Breast epithelium (tissue), 3 donors: ENCODE data around the gene FBXL19.

Experiments used
- POLR2AphosphoS5 ChIP-seq, 3 donors: sonication (generic); formaldehyde crosslinking; IDR thresholded peaks; one replicate each; pipeline ENCODE4 v1.6.1; 2017; ENCODE audit warnings: antibody characterized with exemption in 3 of 3
- TF ChIP-seq, protein P1 (sequence below), 3 donors: fragments of 450-650 bp; IDR thresholded peaks; one replicate each; pipeline ENCODE4 v1.5.1; 2016 to 2017; ENCODE audit warnings: antibody characterized with exemption in 3 of 3, mild to moderate bottlenecking in 3 of 3, moderate library complexity in 3 of 3

DNA sequence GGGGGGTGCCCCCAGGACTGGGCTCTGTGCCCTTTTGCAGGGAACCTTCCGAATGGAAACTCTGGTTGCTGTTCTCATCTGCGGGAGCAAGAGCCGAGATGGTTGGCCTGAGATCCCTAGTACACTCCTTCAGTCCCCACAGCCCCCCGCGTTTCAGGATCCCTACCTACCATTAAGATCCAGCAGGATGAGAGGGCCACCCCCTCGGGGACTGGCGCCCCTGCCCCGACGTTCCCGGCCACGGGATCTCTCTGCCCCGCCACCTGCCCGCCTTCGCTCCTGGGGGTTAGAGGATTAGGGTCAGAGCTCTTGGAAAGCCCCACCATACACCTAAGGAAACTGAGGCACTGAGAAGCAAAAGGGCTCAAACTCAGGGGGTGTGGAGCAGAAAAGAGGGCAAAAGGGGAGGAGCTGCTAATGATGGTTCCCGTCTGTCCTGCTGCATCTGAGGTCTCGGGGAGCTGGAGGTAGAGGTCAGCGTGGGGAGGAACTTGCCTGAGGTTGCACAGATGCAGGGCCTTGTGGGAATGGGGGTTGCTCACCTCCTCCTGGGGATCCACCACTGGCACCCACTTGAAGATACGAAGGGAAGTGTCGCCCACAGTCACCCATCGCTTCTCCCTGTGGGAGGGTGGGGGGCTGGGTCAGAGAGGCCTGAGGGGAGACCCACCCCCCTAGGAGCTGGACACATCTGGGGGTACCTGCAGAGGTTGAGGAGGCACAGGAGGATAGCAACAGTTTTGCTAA lies 30.5 kb upstream of the FBXL19 start:
- TF ChIP-seq, protein P1, sequence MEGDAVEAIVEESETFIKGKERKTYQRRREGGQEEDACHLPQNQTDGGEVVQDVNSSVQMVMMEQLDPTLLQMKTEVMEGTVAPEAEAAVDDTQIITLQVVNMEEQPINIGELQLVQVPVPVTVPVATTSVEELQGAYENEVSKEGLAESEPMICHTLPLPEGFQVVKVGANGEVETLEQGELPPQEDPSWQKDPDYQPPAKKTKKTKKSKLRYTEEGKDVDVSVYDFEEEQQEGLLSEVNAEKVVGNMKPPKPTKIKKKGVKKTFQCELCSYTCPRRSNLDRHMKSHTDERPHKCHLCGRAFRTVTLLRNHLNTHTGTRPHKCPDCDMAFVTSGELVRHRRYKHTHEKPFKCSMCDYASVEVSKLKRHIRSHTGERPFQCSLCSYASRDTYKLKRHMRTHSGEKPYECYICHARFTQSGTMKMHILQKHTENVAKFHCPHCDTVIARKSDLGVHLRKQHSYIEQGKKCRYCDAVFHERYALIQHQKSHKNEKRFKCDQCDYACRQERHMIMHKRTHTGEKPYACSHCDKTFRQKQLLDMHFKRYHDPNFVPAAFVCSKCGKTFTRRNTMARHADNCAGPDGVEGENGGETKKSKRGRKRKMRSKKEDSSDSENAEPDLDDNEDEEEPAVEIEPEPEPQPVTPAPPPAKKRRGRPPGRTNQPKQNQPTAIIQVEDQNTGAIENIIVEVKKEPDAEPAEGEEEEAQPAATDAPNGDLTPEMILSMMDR (IDR thresholded peaks at IDR 0.05): no peak
- no peak for TF ChIP-seq POLR2AphosphoS5 (IDR thresholded peaks at IDR 0.05)
